GM10266 (cell line): Measurements from ENCODE around the gene IL2RA.

ENCODE experiments used
- DNase-seq: peaks from one replicate; pipeline ENCODE4 v3.0.0; 2012; ENCODE audit errors: extremely low spot score
- CTCF ChIP-seq: IDR thresholded peaks from 2 replicates; pipeline ENCODE4 v1.5.1; 2012; ENCODE audit warnings: mild to moderate bottlenecking, low read depth; ENCODE audit not compliant: control insufficient read depth, insufficient read depth; ENCODE audit errors: missing control alignments

The IL2RA gene

DNA sequence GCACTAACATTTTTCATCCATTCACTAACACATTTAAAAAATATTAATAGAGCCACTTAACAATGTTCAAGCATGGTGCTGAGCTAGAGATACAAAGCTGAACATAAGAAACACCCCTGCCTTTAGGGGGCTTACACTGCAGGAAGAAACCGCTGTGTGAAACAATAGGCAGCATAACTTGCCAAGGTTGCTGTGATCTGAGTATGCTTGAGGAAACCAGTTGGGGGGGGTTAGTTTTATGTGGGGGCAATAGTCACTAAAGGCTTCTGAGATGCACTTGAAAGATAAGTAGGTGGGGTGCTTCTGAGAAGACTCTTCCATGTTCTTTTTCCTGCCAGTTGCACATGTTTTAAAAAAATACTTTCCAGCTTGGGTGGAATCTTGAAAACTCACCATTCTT is 29.5 kb upstream of the IL2RA start:
- DNase-seq = no peak
- TF ChIP-seq CTCF = no peak

DNA sequence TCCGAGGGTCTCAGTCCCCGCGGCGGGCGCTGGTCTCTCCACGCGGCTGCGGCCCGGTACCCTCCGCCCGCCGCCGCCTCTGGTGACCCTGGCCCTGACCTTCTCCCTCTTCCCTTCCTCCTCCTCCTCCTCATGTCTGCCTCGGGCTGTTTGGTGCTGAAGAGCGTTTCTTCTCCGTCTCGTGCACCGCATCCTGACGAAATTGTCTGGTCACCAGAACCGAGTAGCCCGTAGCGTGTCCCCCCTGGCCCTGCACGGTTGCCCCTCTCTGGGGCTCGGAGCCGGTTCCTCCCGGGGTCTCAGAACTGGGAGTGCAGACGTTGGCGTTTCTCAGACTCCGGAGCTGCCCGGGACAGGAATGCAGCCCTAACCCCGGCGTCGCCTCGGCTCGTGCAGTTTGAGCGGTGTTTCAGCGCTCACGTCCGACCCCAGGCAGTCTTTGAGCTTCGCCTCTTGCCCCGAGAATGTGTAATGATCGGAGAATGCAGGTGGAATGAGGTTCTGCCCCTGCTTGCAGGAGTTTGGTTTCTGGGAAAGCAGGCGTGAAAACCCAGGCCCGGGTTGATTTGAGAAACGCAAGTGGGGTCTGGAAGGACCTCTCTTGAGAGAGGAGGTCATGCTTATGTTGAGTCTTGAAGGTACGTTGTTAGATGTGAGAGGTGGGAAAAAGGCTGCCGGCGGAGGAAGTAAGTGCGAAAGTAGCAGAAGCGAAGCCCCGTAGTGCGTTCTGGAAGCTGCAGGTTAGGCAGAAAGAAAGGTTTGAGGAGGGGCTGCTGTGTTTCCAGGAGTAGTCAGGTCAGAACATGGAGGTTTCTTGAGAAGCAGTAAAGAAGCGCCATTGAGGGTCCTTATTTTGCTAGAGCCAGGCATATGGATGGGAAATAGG is 27.4 kb upstream of the IL2RA start:
- TF ChIP-seq CTCF = no peak
- peak; percentile 20 for DNase-seq

GRCh38 chr10:6088721-6089333 is 26.7 kb upstream of the IL2RA start, which contains the start of gene RBM17:
Gene RBM17, plus strand, starts transcription at chr10:6089034. Its CDS starts 8,032 bp downstream, at chr10:6097066.
- TF ChIP-seq CTCF = peak; percentile 100

GRCh38 chr10:6086375-6087233 is 24.4 kb upstream of the IL2RA start:
- peak; percentile 80 for DNase-seq
- TF ChIP-seq CTCF = peak; percentile 89

More at GRCh38 chr10:6088721-6089333, 26.7 kb upstream of the IL2RA start, which contains the start of gene RBM17:
- peak; percentile 95 for DNase-seq

DNA sequence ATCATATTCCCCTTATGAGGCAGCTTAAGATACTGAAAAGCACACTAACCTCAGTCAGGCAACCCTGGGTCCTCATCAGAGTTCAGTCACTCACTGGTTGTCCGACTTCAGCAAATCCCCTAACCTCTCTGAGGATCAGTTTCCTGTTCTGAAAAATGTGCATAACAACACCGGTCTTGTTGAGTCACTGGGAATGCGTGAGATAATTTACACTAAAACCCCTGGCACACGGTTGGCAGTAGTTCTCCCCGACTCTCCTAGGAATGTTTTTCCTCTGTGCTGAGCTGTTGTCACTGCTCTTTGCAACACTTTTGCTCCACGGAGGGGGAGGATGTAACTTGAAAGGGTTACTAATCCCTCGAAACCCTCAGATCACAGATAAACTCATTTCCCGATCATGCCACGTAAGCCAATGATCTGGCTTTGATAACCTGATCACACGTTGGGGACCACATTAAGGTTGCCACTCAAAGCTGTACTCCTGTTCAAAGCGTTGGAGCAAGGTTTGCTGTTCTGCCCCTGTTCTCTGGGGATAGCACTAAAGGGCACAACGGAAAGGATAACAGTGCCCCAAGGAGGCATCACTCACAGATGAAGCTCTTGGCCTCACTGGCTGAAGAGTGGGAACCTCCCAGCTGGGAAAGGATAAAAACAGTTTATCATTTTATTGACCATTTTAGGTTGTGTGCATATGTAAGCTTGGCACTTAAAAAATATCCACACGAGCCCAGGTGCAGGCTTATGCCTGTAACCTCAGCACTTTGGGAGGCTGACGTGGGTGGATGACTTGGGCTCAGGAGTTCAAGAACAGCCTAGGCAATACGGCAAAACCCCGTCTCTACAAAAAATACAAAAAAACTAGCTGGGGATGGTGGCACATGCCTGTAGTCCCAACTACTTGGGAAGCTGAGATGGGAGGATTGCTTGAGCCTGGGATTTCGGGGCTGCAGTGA is 21.6 kb upstream of the IL2RA start:
- no peak for DNase-seq
- no peak for TF ChIP-seq CTCF

DNA sequence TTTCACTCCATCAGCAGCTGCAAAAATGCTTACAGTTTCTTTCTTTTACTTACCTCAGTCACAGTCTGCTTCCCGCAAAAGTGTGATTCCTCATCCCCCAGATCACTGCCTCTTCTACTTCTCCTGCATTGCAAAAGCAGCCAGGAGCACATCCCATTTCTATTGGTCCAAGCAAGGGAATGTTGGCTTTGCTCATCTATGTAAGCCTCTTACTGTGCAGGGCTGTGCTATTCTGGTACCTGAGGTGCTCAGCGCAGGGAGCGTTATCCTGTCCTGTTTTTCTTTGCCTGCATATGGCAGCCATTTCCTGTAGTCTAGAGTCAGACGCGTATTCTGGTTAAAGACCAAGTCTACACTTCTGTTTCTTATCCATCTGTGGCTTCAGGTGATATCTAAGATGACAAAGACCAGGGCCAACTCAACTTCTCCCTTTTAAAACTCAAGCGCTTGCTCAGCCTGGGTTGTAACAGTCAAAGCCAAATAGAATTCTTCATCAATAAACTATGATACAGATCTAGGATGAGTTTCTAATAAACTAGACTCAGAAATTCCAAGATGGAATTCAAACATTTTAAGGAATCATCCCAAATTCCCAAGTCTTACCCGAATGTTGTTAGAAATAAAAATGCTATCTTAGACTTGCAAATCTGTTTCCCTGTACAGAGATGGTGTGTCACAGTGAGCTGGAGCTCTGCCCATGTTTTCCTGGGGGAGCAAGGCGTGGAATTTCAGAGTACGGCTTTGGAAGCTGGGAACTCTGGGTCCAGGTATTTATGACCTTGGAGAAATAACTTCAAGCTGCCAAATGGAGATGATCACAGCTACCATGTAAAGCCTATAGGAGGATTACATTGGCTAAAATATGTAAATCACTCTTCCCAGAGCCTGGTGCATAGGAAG is 20.6 kb upstream of the IL2RA start:
- TF ChIP-seq CTCF = no peak
- DNase-seq = no peak
